ENCODE measurements around the gene COPS3.

Gene COPS3

GRCh38 chr17:17280613-17281549 is at the start of gene COPS3:
TSS of gene COPS3 (minus strand) at chr17:17281246. CDS start at chr17:17281186, 60 bp downstream.
- peak; percentile 98 for DNase-seq (ENCODE audit: low spot score)

- DNase-seq (ENCODE audit: low spot score) = no peak
Observed at GRCh38 chr17:17328251-17328650, 47.2 kb upstream of the COPS3 start.

GRCh38 chr17:17326275-17326875 is 45.3 kb upstream of the COPS3 start:
- DNase-seq (ENCODE audit: low spot score) = no peak

GRCh38 chr17:17325816-17326215 is 44.8 kb upstream of the COPS3 start:
- DNase-seq (ENCODE audit: low spot score) = no peak

DNA sequence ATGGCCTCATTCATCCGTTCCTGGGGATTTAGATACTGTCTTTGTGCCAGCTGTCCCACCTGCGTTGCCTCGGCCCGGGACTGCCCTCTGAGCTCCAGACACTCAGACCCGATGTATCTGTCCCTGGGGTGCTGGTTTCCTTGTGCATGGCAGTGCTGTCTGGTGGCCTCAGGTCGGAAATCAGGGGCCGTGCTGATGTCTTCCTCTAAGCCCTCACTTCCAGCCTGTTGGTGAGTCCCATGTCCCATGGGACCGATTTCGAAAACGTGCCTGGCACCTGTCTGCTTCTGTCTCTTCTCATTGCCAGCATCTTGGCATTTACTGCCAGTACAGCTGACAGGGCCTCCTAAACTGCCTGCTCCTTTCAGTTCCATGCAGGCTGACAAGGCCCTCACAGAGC is 44.2 kb upstream of the COPS3 start:
- DNase-seq (ENCODE audit: low spot score) = no peak

GRCh38 chr17:17324616-17325015 is 43.6 kb upstream of the COPS3 start:
- DNase-seq (ENCODE audit: low spot score) = no peak

- no peak for DNase-seq (ENCODE audit: low spot score)
Observed at GRCh38 chr17:17322516-17323510, 41.8 kb upstream of the COPS3 start.

- no peak for DNase-seq (ENCODE audit: low spot score)
Observed at GRCh38 chr17:17321356-17322025, 40.4 kb upstream of the COPS3 start.

DNA sequence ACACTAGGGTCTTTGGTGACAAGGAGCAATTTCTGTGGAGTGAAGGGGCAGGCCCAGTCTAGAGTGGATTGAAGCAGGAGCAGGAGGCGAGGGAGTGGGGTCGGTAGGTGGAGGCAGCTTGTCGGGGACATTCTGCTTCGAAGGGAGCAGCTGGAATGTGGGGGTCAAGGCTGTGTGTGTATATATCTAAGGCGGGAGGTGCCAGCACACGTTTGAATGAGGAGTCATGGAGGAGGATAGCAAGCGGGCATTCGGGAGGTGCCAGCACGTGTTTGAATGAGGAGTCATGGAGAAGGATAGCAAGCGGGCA is 39.8 kb upstream of the COPS3 start:
- DNase-seq (ENCODE audit: low spot score) = no peak

- no peak for DNase-seq (ENCODE audit: low spot score)
Observed at GRCh38 chr17:17320188-17320910, 39.3 kb upstream of the COPS3 start.

- DNase-seq (ENCODE audit: low spot score) = no peak
Observed at GRCh38 chr17:17315142-17315821, 34.2 kb upstream of the COPS3 start.

DNA sequence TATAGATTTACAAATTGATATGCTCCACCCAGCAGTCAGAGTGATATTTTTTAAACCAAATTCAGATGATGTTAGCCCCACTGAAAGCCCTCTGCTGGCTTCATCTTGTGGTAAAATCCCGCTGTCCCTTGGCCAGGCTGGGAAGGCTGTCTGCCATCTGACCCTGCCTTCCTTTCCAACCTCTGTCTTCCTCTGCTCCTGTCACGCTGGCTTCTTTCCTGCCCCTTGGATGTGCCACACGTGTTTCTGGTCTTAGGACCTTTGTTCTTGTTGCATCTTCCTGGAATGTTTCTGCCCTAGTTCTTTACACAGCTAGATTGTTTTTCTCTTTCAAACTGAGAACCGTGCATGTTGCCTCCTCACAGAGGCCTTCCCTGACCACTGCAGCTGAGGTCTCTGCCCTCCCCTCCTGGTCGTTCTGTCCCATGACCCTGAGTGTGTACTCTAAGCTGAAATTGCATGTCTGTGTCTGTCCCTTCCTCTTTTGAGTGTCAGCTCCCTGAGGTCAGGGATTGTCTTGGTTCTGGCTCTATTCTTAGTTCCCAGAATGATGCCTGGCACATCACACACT is 33.5 kb upstream of the COPS3 start:
- no peak for DNase-seq (ENCODE audit: low spot score)

- no peak for DNase-seq (ENCODE audit: low spot score)
Observed at GRCh38 chr17:17313350-17313991, 32.4 kb upstream of the COPS3 start.

DNA sequence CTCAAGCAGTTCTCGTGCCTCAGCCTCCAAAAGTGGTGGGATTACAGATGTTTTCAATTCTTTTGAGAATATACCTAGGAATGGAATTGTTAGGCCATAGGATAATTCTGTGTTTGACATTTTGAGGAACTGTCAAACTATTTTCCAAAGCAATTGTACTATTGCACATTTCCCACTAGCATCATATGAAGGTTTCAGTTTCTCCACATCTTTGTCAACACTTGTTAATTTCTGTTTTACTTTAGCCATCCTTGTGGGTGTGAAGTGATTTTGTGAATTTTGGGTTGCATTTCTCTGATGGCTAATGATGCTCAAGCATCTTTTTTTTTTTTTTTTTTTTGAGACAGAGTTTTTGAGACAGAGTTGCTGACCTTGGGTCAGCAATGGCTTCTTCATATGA is 28.3 kb upstream of the COPS3 start:
- no peak for DNase-seq (ENCODE audit: low spot score)

DNA sequence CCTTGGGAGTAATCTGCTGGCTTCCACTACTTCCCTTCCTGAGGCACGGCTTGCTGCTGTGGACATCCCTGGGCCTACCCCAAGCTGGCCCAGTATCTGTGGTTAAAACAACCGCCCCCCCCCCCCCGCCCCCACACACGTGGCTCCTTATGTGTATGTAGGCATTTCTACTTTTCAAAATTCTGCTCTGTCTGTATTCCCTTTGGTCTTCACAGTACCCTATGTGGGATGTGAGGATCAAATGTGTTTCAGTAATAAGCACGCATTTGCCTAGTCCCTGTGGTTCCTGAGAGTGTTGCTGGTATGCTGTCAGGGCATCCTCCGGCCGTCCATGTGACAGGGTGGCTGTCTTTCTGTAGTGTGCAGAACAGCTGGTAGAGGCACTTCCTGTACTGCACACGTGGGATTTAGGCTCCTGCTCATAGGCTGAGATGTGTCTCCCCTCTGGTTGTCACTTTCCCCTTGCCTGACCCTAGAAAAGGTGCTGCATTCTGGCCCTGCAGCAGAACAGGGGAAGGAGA is 24.3 kb upstream of the COPS3 start:
- DNase-seq (ENCODE audit: low spot score) = no peak

DNA sequence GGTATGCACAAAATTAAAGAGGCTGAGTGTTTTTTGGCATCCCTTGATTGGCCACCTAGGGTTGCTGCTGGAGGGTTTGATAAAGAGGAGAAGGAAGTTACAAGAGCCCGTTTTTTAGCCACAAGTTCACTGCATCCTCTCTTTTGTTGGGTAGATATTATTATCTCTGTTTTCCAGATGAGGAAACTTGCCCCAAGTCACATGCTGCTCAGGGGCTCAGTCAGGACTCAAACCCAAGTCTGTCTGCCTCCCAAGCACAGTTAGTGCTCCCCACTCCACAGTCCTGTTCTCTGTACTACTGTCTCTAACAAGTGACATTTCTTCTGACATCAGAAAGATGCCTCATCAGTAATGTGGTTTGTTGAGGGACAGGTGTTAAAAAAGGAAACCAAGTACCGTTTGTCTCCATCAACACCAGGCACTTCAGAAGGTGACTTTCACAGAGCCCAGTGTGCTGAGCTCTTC is 23.5 kb upstream of the COPS3 start:
- DNase-seq (ENCODE audit: low spot score) = no peak

DNA sequence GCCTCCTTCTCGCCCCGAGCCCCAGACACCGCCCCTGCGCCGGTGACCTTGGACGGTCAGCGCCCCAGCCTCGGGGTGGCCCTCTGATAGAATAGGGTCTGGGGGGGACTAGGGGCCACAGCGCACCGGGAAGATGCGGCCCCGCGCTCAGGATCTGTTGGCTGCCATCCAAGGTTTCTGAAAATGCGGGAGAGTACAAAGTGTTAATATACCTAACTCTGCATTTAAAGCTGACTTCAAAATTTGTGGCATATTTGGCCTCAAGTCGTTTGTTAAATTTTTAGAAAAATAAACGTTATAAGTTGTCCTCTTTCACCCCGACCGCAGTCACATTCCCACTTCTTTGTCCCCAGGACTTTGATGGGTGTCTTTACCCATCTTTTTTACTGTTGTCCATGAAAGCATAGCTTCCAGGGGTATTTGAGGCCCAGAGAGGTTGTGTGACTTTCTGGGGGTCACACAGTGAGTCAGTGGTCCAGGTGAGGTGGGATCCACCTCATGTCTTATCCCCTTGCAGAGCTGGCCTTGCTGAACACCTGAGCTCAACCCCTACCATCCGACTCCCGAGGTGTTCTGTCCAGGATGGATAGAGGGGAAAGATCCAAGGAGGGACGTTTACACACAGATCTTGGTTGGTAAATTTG is 22.9 kb upstream of the COPS3 start:
- no peak for DNase-seq (ENCODE audit: low spot score)

DNA sequence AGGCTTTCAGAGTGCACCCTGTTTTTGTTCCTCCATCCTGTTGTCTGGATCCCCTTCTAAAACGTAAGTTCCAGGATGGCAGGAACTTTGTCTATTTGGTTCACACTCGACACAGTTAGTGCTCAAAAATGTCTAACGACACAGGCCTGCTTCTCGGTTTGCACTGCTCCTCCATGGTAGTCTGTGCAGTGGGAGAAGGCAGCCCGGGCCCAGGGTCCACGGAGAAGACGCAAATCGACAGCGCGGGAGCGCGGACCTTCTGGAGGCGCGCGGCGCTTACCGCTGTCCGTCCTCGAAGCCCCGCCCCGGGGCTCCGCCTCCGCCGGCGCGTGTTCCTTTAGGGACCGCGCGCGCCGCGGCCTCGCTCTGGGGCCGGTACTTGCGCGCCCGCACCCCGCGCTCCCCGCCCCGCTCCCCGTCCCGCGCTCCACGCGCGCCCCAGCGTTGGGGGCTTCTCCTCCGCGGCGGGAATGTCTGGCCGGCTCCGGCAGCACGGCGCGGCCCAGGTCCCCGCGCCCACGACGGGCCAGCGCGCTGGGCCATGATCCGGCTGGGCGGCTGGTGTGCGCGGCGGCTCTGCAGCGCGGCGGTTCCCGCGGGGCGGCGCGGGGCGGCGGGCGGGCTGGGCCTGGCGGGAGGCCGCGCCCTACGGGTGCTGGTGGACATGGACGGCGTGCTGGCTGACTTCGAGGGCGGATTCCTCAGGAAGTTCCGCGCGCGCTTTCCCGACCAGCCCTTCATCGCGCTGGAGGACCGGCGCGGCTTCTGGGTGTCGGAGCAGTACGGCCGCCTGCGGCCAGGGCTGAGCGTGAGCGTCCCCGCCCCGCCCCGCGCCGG is 22.2 kb upstream of the COPS3 start, which contains the start of gene NT5M:
TSS of gene NT5M (plus strand) at position 364 of the 837 bp plus-strand sequence. CDS start at position 542, 178 bp downstream.
- peak; percentile 91 for DNase-seq (ENCODE audit: low spot score)
